OCI-LY1 (cell line): Measurements from ENCODE around the gene CNTNAP2.

Experiments used
- CTCF ChIP-seq: fragments of 200-600 bp; sonication (generic), shearing (Covaris generic); IDR thresholded peaks from 2 replicates; pipeline ENCODE4 v1.5.1; 2017; ENCODE audit warnings: mild to moderate bottlenecking, antibody characterized with exemption, low read length, moderate library complexity, mixed read lengths
- EZH2 ChIP-seq: fragments of 200-600 bp; sonication (generic), shearing (Covaris generic); IDR thresholded peaks from 2 replicates; pipeline ENCODE4 v1.8.0; 2017; ENCODE audit warnings: borderline replicate concordance, mixed run types, mild to moderate bottlenecking, antibody characterized with exemption, low read length, moderate library complexity, mixed read lengths

GRCh38 chr7:147638566-147638965, 1522.0 kb downstream of the CNTNAP2 start:
- TF ChIP-seq CTCF (no peak), EZH2 (no peak)
